GM21576 (cell line): ENCODE results near the gene ARMC9.
"Not testable (repeated sequence)": the region's sequence is repeated elsewhere in the genome, so short reads cannot be mapped to it uniquely, and the experiment has no call there.

ENCODE experiments used
- ATAC-seq: cut with Tn5 transposase; IDR thresholded peaks from one replicate; pipeline ENCODE4 v1.9.1; 2021; ENCODE audit warnings: mild to moderate bottlenecking, moderate library complexity; ENCODE audit not compliant: unreplicated experiment

Gene ARMC9

GRCh38 chr2:231336236-231336635, 137.8 kb downstream of the ARMC9 start:
- no peak for ATAC-seq

DNA sequence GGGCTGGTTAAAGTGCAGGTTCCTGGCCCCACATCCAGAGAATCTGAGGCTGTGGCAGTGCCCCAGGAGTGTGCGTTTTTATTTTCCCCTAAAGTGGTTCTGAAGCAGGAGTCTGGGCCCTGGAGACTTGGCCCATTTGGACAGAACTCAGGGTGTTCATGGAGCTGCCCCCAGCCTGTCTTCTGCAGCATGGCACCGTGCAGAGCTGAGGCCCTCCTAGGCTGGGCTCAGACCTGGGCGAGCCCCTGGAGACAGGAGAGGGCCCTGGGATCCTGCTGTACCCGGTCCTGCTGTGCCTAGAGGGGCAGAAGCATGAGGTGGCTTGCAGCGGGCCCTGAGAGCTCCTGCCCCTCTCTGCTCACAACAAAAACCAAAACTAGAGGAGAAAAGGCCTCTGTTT, 138.3 kb downstream of the ARMC9 start:
- ATAC-seq, result no peak

- ATAC-seq, result no peak
These were observed 139.7 kb downstream of the ARMC9 start for GRCh38 chr2:231337807-231338759.

DNA sequence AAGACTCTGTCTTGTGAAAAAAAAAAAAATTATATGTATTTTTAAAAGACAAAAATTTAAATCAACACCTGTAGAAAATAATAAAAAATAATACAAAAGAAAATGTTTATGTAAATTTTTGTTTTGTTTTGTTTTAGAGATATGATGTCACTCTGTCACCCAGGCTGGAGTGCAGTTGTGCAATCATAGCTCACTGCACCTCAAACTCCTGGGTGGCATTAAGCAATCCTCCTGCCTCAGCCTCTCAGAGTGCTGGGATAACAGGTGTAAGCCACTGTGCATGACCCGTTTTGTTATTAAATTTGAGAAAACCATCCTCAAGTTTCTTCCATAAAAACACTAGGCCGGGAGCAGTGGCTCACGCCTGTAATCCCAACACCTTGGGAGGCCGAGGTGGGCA, 140.9 kb downstream of the ARMC9 start:
- no peak for ATAC-seq

DNA sequence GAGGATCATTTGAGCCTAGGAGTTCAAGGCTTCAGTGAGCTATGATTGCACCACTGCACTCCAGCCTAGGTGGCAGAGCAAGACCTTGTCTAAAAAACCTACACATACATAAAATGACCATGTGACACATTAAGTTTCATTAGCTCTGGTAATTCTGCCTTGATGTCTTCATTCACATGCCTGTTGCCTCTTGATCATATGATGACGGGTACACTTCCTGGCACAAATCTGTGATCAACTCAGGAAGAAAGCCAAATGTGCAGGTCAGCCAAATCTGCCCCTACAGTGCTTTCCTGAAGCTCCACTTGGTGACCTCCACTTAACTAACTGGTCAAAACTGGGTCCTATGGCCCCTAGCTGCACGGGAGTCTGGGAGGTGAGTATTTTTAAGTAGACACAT, 142.7 kb downstream of the ARMC9 start:
- ATAC-seq, result no peak

- no peak for ATAC-seq
These were observed 143.8 kb downstream of the ARMC9 start for GRCh38 chr2:231342061-231342711.

DNA sequence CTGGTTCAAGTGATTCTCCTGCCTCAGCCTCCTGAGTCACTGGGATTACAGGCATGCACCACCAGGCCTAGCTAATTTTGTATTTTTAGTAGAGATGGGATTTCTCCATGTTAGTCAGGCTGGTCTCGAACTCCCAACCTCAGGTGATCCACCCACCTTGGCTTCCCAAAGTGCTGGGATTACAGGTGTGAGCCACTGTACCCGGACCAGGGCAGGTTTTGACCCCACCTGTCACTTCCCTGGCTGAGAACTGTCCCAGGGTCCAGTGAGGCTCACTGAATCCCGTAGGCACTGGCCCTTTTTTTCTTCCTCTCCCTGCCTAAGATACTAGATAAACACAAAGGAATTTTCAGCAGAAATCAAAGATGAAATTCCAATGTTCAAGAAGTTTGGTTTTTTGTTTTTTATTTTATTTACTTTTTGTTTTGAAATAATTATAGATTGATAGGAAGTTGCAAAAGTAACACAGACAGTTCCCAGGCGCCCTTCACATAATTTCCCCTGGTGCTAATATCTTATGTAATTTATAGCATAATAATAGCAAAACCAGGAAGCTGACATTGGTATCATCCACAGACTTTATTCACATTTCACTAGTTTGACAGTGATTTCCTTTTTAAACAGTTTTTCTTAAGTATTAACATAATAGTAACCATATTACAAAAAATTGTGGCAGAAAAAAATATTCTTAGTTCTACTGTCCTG, 144.7 kb downstream of the ARMC9 start:
- ATAC-seq, result no peak

DNA sequence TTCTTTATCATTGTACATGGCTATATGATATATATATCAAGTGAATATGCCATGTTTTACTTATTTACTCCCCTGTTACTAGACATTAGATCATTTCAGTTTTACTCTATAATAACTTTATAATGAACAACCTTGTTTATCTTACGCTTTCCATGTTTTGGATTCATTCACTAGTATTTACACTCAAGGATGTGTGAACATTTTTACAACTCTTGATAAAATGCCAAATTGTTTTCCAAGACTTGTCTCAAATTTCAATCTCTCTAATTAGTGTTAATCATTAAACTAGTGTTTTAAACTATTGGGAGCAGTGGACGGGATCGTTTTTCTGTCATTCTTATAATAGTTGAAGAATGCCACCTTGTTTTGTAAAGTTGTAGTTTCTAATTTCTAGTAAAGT, 145.6 kb downstream of the ARMC9 start:
- ATAC-seq, result no peak

DNA sequence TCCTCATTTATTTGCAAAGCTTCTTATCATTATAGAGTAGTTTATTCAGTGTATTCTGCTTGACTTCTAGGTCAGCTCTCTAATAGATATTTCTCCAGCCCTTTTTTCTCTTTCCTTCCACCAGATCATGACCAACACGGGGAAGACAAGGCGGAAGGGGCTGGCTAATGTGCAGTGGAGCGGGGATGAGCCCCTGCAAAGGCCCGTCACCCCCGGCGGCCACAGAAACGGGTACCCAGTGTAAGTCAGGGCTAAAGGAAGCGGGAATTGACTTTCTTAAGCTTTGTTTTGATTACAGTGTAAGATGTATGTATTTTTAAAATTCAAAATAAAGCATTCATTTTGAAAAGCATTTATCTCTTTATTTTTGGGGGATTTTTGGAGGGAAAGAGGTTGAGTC, 146.4 kb downstream of the ARMC9 start:
- no peak for ATAC-seq

DNA sequence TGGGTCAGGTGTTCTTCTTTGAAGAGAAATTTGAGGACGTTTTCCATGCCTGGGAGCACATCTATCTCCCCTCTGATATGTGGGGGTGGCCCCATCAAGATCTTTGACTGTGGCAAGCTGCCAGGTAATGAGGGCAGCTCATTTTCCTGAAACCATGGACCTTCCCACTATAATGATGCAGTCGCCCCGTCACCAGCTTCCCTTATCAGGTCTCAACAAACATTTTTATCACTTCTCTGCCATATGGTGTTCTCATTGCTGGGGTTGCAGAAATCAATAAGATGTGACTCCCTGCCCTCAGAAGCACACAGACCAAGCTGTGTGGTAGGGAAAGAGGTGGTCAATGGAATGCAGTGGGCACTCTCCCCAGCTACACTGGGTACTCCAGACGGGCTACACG, 148.7 kb downstream of the ARMC9 start:
- ATAC-seq, result no peak

- no peak for ATAC-seq
These were observed 149.2 kb downstream of the ARMC9 start for GRCh38 chr2:231347638-231348037.

DNA sequence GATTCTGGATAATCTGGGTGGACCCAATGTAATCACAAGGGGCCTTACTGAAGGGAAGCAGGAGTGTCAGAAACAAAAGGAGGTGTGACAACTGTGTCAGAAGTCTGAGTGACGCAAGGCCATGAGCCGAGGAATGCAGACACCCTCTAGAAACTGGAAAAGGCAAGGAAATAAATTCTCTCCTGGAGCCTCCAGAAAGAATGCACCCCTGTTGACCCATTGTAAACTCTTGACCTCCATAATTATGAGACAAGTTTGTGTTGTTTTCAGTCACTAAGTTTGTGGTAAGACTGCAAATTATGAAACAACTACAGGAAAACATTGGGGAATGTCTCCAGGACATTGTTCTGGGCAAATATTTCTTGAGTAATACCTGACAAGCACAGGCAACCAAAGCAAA, 149.7 kb downstream of the ARMC9 start:
- ATAC-seq, result no peak

DNA sequence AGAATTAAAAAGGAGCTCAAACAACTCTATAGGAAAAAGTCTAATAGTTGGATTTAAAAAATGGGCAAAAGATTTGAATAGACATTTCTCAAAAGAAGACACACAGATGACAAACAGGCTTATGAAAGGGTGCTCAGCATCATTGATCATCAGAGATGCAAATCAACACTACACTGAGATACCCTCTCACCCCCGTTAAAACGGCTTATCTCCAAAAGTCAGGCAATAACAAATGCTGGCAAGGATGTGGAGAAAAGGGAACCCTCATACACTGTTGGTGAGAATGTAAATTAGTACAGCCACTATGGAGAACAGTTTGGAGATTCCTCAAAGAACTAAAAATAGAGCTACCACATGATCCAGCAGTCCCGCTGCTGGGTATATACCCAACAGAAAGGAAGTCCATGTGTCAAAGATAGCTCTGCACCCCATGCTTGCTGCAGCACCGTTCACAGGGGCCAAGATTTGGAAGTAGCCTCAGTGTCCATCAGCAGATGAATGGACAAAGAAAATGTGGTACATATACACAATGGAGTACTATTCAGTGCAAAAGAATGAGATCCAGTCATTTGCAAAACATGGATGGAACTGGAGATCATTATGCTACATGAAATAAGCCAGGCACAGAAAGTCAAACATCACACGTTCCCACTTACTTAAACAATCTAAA, 150.4 kb downstream of the ARMC9 start:
- no peak for ATAC-seq

DNA sequence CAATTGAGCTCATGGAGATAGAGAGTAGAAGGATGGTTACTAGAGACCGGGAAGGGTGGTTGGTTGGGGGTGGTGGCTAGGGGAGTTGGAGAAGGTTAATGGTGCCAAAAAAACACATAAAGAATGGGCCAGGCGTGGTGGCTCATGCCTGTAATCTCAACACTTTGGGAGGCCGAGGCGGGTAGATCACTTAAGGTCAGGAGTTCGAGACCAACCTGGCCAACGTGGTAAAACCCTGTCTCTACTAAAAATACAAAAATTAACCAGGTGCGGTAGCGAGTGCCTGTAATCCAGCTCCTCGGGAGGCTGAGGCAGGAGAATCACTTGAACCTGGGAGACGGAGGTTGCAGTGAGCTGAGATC, 150.9 kb downstream of the ARMC9 start:
- not testable (repeated sequence) for ATAC-seq

- no peak for ATAC-seq
These were observed 153.2 kb downstream of the ARMC9 start for GRCh38 chr2:231351648-231352047.

DNA sequence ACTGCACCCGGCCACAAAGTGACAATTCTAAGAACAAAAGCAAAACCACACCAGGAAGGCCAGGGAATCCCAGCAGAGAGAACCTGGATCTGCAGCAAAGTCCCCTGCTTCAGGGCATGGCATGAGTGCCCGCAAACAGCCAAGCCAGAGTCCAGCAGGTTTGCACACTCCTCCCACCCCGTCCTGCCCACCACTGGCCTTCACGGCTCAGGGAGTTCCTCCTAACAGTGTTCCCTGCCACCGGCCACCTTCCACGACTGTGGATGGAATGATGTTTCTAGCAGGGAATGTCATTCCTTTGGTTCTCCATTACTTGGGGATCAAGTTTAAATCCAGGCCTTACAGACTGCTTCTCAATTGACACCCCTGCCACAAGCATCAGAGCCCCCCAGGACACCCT, 155.0 kb downstream of the ARMC9 start:
- no peak for ATAC-seq

DNA sequence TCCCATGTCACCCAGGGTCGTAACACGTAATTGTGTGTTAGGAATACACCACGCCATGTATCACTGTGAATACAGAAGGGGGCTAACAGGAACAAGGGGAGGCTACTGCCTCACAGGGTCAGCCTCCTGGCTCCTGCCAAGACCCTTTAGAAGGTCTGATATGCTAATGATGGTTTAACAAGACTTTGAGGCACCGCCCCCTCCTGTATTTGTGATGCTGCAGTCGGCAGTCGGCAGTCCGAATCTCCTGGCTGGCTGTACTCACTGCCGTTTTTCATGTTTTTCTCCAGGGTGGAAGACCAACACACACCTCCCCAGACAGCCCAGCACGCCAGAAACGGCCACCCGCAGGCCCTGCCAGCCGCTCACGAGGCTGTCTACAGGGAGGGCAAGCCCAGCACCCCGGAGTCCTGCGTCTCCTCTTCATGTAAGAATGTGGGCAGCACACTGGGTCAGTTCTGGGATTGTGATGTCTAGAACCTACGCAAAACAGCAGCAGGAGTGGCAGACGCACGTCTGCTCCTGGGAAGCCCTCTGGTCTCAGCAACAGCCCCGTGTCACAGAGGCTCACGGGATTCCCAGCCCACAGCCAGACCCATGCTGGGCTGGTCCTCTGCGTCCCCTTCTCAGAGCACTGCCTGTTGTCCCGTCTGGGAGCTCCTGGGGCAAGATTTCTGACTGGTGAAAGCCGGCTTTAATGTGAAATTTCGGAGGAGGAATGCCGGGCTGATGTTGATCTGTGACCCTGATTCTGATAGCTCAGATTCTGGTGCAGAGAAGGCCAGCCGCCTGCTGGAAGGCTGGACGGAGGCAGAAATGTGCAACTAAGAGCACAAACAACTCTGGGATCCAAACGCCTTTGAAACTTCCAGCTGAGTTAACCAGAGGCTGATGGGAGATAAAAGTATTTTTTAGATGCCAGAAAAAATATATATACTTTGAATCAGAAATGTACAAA, 157.4 kb downstream of the ARMC9 start:
- ATAC-seq, result no peak

GRCh38 chr2:231356466-231356844, 158.0 kb downstream of the ARMC9 start:
- no peak for ATAC-seq

- ATAC-seq, result no peak
These were observed 158.6 kb downstream of the ARMC9 start for GRCh38 chr2:231357048-231357447.

GRCh38 chr2:231357931-231358330, 159.5 kb downstream of the ARMC9 start:
- no peak for ATAC-seq
